K562 (cell line): ENCODE measurements around the gene DCAF4L1. TPM values are rescaled to one million over a fixed set of nuclear protein-coding genes. Genes with fewer than 3 reads are reported as not detected.

Source experiments
- ATAC-seq: fragments of 200-7000 bp; cut with Tn5 transposase; 3 replicates; pipeline ENCODE4 v1.9.1; 2020; ENCODE audit warnings: moderate library complexity
- BruUV-seq: library from RNA; stranded (reverse); fragments of 400-500 nt; replicated peaks from 2 replicates; lab custom pipeline; 2021; lab: Mats Ljungman, UMichigan
- CTCF ChIA-PET: fragments of 300-600 bp; formaldehyde crosslinking; extraction: SDS; loops from one replicate; lab custom pipeline; 2021; ENCODE audit warnings: low intra/inter-chr PET ratio; lab: Yijun Ruan, JAX
- POLR2A ChIA-PET: fragments of 300-600, 350-650 bp; sonication (Branson Sonifier 250); formaldehyde crosslinking; extraction: SDS; loops from one replicate; lab custom pipeline; 2021; ENCODE audit warnings: antibody characterized with exemption, inconsistent platforms; lab: Yijun Ruan, JAX
- DNase-seq, 4 experiments: peaks; one replicate each; pipeline versions ENCODE4 v3.0.0 to v3.0.0-alpha.2; 2011 to 2018; ENCODE audit warnings: low spot score in 3 of 4, mixed read lengths in 3 of 4; ENCODE audit errors: extremely low read depth in 1 of 4
- FAIRE-seq: peaks from 2 replicates; lab custom pipeline; 2011; peaks lifted over from hg19 to GRCh38; lab: Jason Lieb, UNC
- H2AFZ ChIP-seq: 2 replicates; pipeline ENCODE4 v1.6.0; 2011; ENCODE audit warnings: low read depth, low read length, control low read depth, inconsistent platforms
- H3K27ac ChIP-seq: fragments of 200-600 bp; 3 replicates; pipeline ENCODE4 v1.8.0; 2011; ENCODE audit warnings: low read depth, mild to moderate bottlenecking, control low read depth, inconsistent platforms, low read length, moderate library complexity, mixed read lengths; ENCODE audit errors: extremely low read depth
- H3K27me3 ChIP-seq, 2 experiments: fragments of 300-600 bp in 1 of 2; 2 replicates in 1 of 2; 3 replicates in 1 of 2; pipeline versions ENCODE4 v1.6.0 to v1.8.0; 2011; ENCODE audit warnings: inconsistent platforms in 2 of 2, low read length in 2 of 2, mild to moderate bottlenecking in 1 of 2, mixed read lengths in 1 of 2, moderate library complexity in 1 of 2; ENCODE audit not compliant: control insufficient read depth in 2 of 2, insufficient read depth in 2 of 2
- H3K36me3 ChIP-seq: fragments of 300-600 bp; 3 replicates; pipeline ENCODE4 v1.8.0; 2011; ENCODE audit warnings: mild to moderate bottlenecking, low read length, inconsistent platforms; ENCODE audit not compliant: control insufficient read depth, insufficient read depth
- H3K4me1 ChIP-seq, 2 experiments: fragments of 200-600 bp in 1 of 2; replicated peaks in 1 of 2; 2 replicates in 1 of 2; 3 replicates in 1 of 2; pipeline versions ENCODE4 v1.5.1 to v1.8.0; 2011; ENCODE audit warnings: inconsistent platforms in 2 of 2, low read length in 2 of 2, mild to moderate bottlenecking in 1 of 2, mixed read lengths in 1 of 2, moderate library complexity in 1 of 2; ENCODE audit not compliant: control insufficient read depth in 2 of 2, insufficient read depth in 2 of 2
- H3K4me2 ChIP-seq: 2 replicates; pipeline ENCODE4 v1.6.1; 2011; ENCODE audit warnings: low read length, control low read depth, inconsistent platforms, mixed read lengths; ENCODE audit not compliant: insufficient read depth
- H3K4me3 ChIP-seq: fragments of 200-600 bp; sonication (generic), shearing (Covaris generic); 2 replicates; pipeline ENCODE4 v1.5.1; 2016; ENCODE audit warnings: control low read depth, inconsistent platforms
- H3K79me2 ChIP-seq: fragments of 200-600 bp; 3 replicates; pipeline ENCODE4 v1.8.0; 2011; ENCODE audit warnings: low read length, inconsistent platforms; ENCODE audit not compliant: control insufficient read depth, insufficient read depth
- H3K9ac ChIP-seq, 2 experiments: 2 replicates each; pipeline versions ENCODE4 v1.6.0 to v1.6.1; 2011; ENCODE audit warnings: low read depth in 2 of 2, low read length in 2 of 2, control low read depth in 1 of 2, inconsistent platforms in 1 of 2, mild to moderate bottlenecking in 1 of 2, mixed read lengths in 1 of 2; ENCODE audit not compliant: insufficient read depth in 1 of 2
- H3K9me1 ChIP-seq: one replicate; pipeline ENCODE4 v1.6.0; 2011; ENCODE audit warnings: inconsistent platforms, mild to moderate bottlenecking, low read length, moderate library complexity; ENCODE audit not compliant: control insufficient read depth, insufficient read depth
- H3K9me3 ChIP-seq: replicated peaks from 2 replicates; pipeline ENCODE4 v1.5.1; 2011; ENCODE audit warnings: low read depth, low read length, inconsistent platforms; ENCODE audit not compliant: control insufficient read depth, insufficient read depth
- H4K20me1 ChIP-seq: replicated peaks from 2 replicates; pipeline ENCODE4 v1.6.1; 2011; ENCODE audit warnings: low read length, inconsistent platforms, mixed read lengths; ENCODE audit not compliant: control insufficient read depth, insufficient read depth
- HMGN3 ChIP-seq: IDR thresholded peaks from 2 replicates; pipeline ENCODE4 v1.6.1; 2011; ENCODE audit warnings: borderline replicate concordance, low read depth, mild to moderate bottlenecking, mixed read lengths, low read length; ENCODE audit not compliant: insufficient read length; ENCODE audit errors: extremely low read depth
- JUNB ChIP-seq: fragments of 450-650 bp; formaldehyde crosslinking; conservative IDR thresholded peaks from 2 replicates; pipeline ENCODE4 v1.4.0; 2020; ENCODE audit warnings: mild to moderate bottlenecking
- MCM2 ChIP-seq: fragments of 450-650 bp; IDR thresholded peaks from 2 replicates; pipeline ENCODE4 v1.6.1; 2017; ENCODE audit warnings: low read depth, mild to moderate bottlenecking
- NR2C2 ChIP-seq, 2 experiments: fragments of 200-800 bp in 1 of 2; sonication (Bioruptor generic) in 1 of 2; sonication (generic) in 1 of 2; formaldehyde crosslinking in 1 of 2; IDR thresholded peaks; 2 replicates each; pipeline versions ENCODE4 v1.6.1 to v1.8.0; 2016 to 2022; ENCODE audit warnings: mild to moderate bottlenecking in 1 of 2, missing compliant biosample characterization in 1 of 2, missing genetic modification characterization in 1 of 2, missing genetic modification reagents in 1 of 2
- POLR3G ChIP-seq: IDR thresholded peaks from 2 replicates; pipeline ENCODE4 v1.6.1; 2011; ENCODE audit not compliant: insufficient read length, insufficient replicate concordance; ENCODE audit errors: extremely low read depth
- SRF ChIP-seq, 2 experiments: fragments of 250-450, 450-650 bp in 1 of 2; sonication (Bioruptor Pico) in 1 of 2; sonication (generic) in 1 of 2; formaldehyde crosslinking; IDR thresholded peaks; 2 replicates each; pipeline versions ENCODE4 v1.5.0 to v1.5.1; 2020 to 2022; ENCODE audit warnings: mild to moderate bottlenecking in 1 of 2, missing genetic modification reagents in 1 of 2
- TCFL5 ChIP-seq: fragments of 250-450 bp; sonication (Bioruptor Pico); conservative IDR thresholded peaks from 2 replicates; pipeline ENCODE4 v1.6.1; 2021; ENCODE audit warnings: mild to moderate bottlenecking, moderate library complexity, matching md5 sums
- TRIM28 ChIP-seq: fragments of 450-650 bp; IDR thresholded peaks from 2 replicates; pipeline ENCODE4 v1.6.1; 2017
- ZFP91 ChIP-seq: sonication (generic); formaldehyde crosslinking; IDR thresholded peaks from 2 replicates; pipeline ENCODE4 v1.8.0; 2022; ENCODE audit warnings: mild to moderate bottlenecking, missing genetic modification reagents
- ZNF324 ChIP-seq: fragments of 250-450 bp; sonication (Bioruptor Pico); IDR thresholded peaks from 2 replicates; pipeline ENCODE4 v1.4.0; 2020; ENCODE audit warnings: mild to moderate bottlenecking
- ZNF668 ChIP-seq: fragments of 250-450 bp; sonication (Bioruptor Pico); IDR thresholded peaks from 2 replicates; pipeline ENCODE4 v1.8.0; 2022; ENCODE audit warnings: mild to moderate bottlenecking, inconsistent platforms
- WGBS: fragments of 100-300 bp; shearing (Covaris generic); methylation state at CpG from one replicate; pipeline ENCODE4 v1.1.6; 2016; ENCODE audit warnings: low coverage, mixed read lengths; ENCODE audit not compliant: insufficient coverage; ENCODE audit errors: missing lambda C conversion rate; 5-methylcytosine and 5-hydroxymethylcytosine counted together
- in situ Hi-C: fragments of 300-500 bp; cut with MboI; formaldehyde crosslinking; loops from 4 replicates; pipeline ENCODE4 v1.15.0; 2018; ENCODE audit warnings: inconsistent platforms, mixed read lengths
- intact Hi-C: fragments of 100-400 bp; cut with micrococcal nuclease; formaldehyde crosslinking; loops from 2 replicates; pipeline ENCODE4 v1.14.2; 2022
- polyA plus RNA-seq, 8 experiments: library from polyadenylated mRNA; depleted of rRNA in 4 of 8; stranded (reverse) in 5 of 8; unstranded in 3 of 8; fragments of >200 nt; fragmentation: Nextera tagmentation in 2 of 8; fragmentation: Illumina TruSeq in 1 of 8; extraction: Ambion mirVana in 2 of 8; extraction: Trizol in 1 of 8; gene quantifications; 2 replicates each; pipeline versions ENCODE4 v1.2.1 to v1.2.3, GENCODE V29; 2011 to 2014; ENCODE audit warnings: inconsistent platforms in 1 of 8, missing spikeins in 1 of 8
- total RNA-seq, 7 experiments: library from RNA; depleted of rRNA in 6 of 7; stranded (reverse); fragments of >200 nt in 6 of 7; fragmentation: Illumina TruSeq in 2 of 7; extraction: Trizol in 2 of 7; gene quantifications; 2 replicates each; pipeline versions ENCODE4 v1.2.1 to v1.2.3, GENCODE V29; 2011 to 2021; ENCODE audit warnings: low replicate concordance in 1 of 7

Gene DCAF4L1
- total and polyA plus RNA-seq, 9 of the 15 experiments (the other 6 are each of a cell fraction or from before 2014, with no cell fraction given) = 0.17 to 0.64 (median 0.36) TPM

GRCh38 chr4:41967392-41967791 is 14.2 kb upstream of the DCAF4L1 start:
- Histone ChIP-seq H3K9me3 (no peaks in the 10 kb centered on the region), H2AFZ (no peak overlapping the region), H3K4me1 (no peaks in the 10 kb centered on the region), H3K27me3 (no peaks in the 10 kb centered on the region), H3K79me2 (no peaks in the 10 kb centered on the region), H3K9me1 (no peaks in the 10 kb centered on the region), H4K20me1 (no peaks in the 10 kb centered on the region), H3K27ac (no peak overlapping the region), H3K9ac (no peak overlapping the region), H3K36me3 (no peaks in the 10 kb centered on the region), H3K4me3 (no peak overlapping the region), H3K4me2 (no peak overlapping the region)
- POLR2A ChIA-PET = interaction anchor here (1.5 kb wide), 1 partner anchor 9 kb away, joined by 4 read pairs; no protein-coding TSS in a partner anchor
- DNase-seq (no peak), ATAC-seq (no peak), FAIRE-seq (no peak)
- in situ Hi-C loops = loop anchor here (25.0 kb wide), 1 partner anchor 545 kb away; no protein-coding TSS in a partner anchor
- CTCF ChIA-PET = no interaction called here
- BruUV-seq = no TSS peak
- WGBS = 75% methylated on average over 2 of the region's 2 CpGs
- no peak for TF ChIP-seq JUNB (CRISPR knock-in tag)
- no peak for TF ChIP-seq SRF (CRISPR knock-in tag; IDR thresholded peaks at IDR 0.05)
- intact Hi-C loops = loop anchor here (10.0 kb wide), 1 partner anchor 547 kb away; no protein-coding TSS in a partner anchor

GRCh38 chr4:41969671-41970070 is 11.9 kb upstream of the DCAF4L1 start:
- H3K4me3 ChIP-seq = no peak overlapping the region
- intact Hi-C loops (loop anchor here (10.0 kb wide), 1 partner anchor 545 kb away; no protein-coding TSS in a partner anchor), in situ Hi-C loops (loop anchor here (25.0 kb wide), 1 partner anchor 543 kb away; no protein-coding TSS in a partner anchor)
- BruUV-seq = no TSS peak
- H3K9me1 ChIP-seq = no peaks in the 10 kb centered on the region
- no peak for DNase-seq
- no peaks in the 10 kb centered on the region for H3K36me3 ChIP-seq
- H2AFZ ChIP-seq = no peak overlapping the region
- no peak overlapping the region for H3K4me2 ChIP-seq
- ChIA-PET POLR2A (interaction anchor here (0.7 kb wide), 1 partner anchor 1115 kb away, joined by 3 read pairs; no protein-coding TSS in a partner anchor), CTCF (no interaction called here)
- no peaks in the 10 kb centered on the region for H3K4me1 ChIP-seq
- H4K20me1 ChIP-seq = no peaks in the 10 kb centered on the region
- no peak for FAIRE-seq
- H3K9ac ChIP-seq = no peak overlapping the region
- ATAC-seq = no peak
- H3K79me2 ChIP-seq = no peaks in the 10 kb centered on the region
- H3K9me3 ChIP-seq = no peaks in the 10 kb centered on the region
- no peak overlapping the region for H3K27ac ChIP-seq
- H3K27me3 ChIP-seq = no peaks in the 10 kb centered on the region
- no peak for TF ChIP-seq HMGN3
- no peak for TF ChIP-seq ZFP91 (CRISPR knock-in tag)
- TF ChIP-seq SRF (CRISPR knock-in tag; IDR thresholded peaks at IDR 0.05) = no peak
- TF ChIP-seq ZNF324 (CRISPR knock-in tag) = no peak
- TF ChIP-seq MCM2 = no peak
- no peak for TF ChIP-seq NR2C2 (CRISPR knock-in tag; IDR thresholded peaks at IDR 0.05)
- no peak for TF ChIP-seq NR2C2 (tag; IDR thresholded peaks at IDR 0.05)
- TF ChIP-seq ZNF668 = no peak
- TF ChIP-seq TRIM28 = no peak
- no peak for TF ChIP-seq TCFL5 (CRISPR knock-in tag)
- TF ChIP-seq POLR3G = no peak
